ENCODE measurements around the gene EHMT1.

GRCh38 chr9:137761793-137762192 is 143.0 kb downstream of the EHMT1 start:
- TF ChIP-seq, protein P1, sequence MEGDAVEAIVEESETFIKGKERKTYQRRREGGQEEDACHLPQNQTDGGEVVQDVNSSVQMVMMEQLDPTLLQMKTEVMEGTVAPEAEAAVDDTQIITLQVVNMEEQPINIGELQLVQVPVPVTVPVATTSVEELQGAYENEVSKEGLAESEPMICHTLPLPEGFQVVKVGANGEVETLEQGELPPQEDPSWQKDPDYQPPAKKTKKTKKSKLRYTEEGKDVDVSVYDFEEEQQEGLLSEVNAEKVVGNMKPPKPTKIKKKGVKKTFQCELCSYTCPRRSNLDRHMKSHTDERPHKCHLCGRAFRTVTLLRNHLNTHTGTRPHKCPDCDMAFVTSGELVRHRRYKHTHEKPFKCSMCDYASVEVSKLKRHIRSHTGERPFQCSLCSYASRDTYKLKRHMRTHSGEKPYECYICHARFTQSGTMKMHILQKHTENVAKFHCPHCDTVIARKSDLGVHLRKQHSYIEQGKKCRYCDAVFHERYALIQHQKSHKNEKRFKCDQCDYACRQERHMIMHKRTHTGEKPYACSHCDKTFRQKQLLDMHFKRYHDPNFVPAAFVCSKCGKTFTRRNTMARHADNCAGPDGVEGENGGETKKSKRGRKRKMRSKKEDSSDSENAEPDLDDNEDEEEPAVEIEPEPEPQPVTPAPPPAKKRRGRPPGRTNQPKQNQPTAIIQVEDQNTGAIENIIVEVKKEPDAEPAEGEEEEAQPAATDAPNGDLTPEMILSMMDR (conservative IDR thresholded peaks at IDR 0.05; ENCODE audit: low read length), result no peak
- no peak for TF ChIP-seq EZH2phosphoT487 (IDR thresholded peaks at IDR 0.05; ENCODE audit: borderline replicate concordance)

Data from Loucy (cell line).